Breast epithelium (tissue), 3 donors: ENCODE measurements around the gene UBIAD1.

Source experiments
- CTCF ChIP-seq, 3 donors: fragments of 450-650 bp; IDR thresholded peaks; one replicate each; pipeline ENCODE4 v1.5.1; 2016 to 2017; ENCODE audit warnings: antibody characterized with exemption in 3 of 3, mild to moderate bottlenecking in 3 of 3, moderate library complexity in 3 of 3
- POLR2A ChIP-seq: fragments of 450-650 bp; IDR thresholded peaks from one replicate; pipeline ENCODE4 v1.6.1; 2016; ENCODE audit warnings: antibody characterized with exemption, mild to moderate bottlenecking, moderate library complexity

- no peak for TF ChIP-seq CTCF (IDR thresholded peaks at IDR 0.05)
- TF ChIP-seq POLR2A, result no peak
Measured at GRCh38 chr1:11253226-11253625, 19.8 kb upstream of the UBIAD1 start.
